CD4-positive, alpha-beta T cell (primary cell): ENCODE results near the gene ARHGEF4. TPM values are rescaled to one million over a fixed set of nuclear protein-coding genes. Genes with fewer than 3 reads are reported as not detected.
A peak's percentile ranks its signal among the peaks of the same experiment; 100 is the strongest.

ENCODE experiments used
- ATAC-seq: fragments of 200-7000 bp; cut with Tn5 transposase; one replicate; pipeline ENCODE4 v1.10.0; 2022; ENCODE audit warnings: mild to moderate bottlenecking; ENCODE audit not compliant: poor library complexity
- CTCF ChIA-PET: fragments of 350-600 bp; sonication (Branson Sonifier 250); formaldehyde crosslinking; loops from one replicate; lab custom pipeline; 2021; ENCODE audit warnings: antibody characterized with exemption, inconsistent platforms; lab: Charles Lee
- POLR2A ChIA-PET: fragments of 350-600 bp; sonication (Branson Sonifier 250); formaldehyde crosslinking; loops from one replicate; lab custom pipeline; 2021; ENCODE audit warnings: antibody characterized with exemption, inconsistent platforms; lab: Charles Lee
- DNase-seq, 14 experiments: peaks; one replicate each; pipeline ENCODE4 v3.0.0-alpha.2; 2013 to 2020; ENCODE audit warnings: mixed read lengths in 2 of 14
- H3K27ac ChIP-seq, 2 donors: one replicate each; pipeline versions ENCODE4 v1.5.1 to v1.7.0; 2013; ENCODE audit warnings: low read length in 2 of 2, low read depth in 1 of 2, mild to moderate bottlenecking in 1 of 2
- H3K27me3 ChIP-seq, 2 experiments: 1 replicate in 1 of 2; 2 replicates in 1 of 2; pipeline versions ENCODE4 v1.6.1 to v1.7.0; 2013; ENCODE audit warnings: low read length in 2 of 2, control low read depth in 1 of 2, mild to moderate bottlenecking in 1 of 2, moderate library complexity in 1 of 2; ENCODE audit not compliant: insufficient read depth in 2 of 2, control insufficient read depth in 1 of 2
- H3K36me3 ChIP-seq: one replicate; pipeline ENCODE4 v1.6.1; 2013; ENCODE audit warnings: low read length, control low read depth; ENCODE audit not compliant: insufficient read depth
- H3K4me1 ChIP-seq: one replicate; pipeline ENCODE4 v1.6.1; 2013; ENCODE audit warnings: low read length, control low read depth; ENCODE audit not compliant: insufficient read depth
- H3K4me3 ChIP-seq: one replicate; pipeline ENCODE4 v1.5.1; 2013; ENCODE audit warnings: mild to moderate bottlenecking, low read length, moderate library complexity
- H3K9me3 ChIP-seq, 2 experiments: 1 replicate in 1 of 2; 2 replicates in 1 of 2; pipeline versions ENCODE4 v1.6.1 to v1.7.0; 2013; ENCODE audit warnings: low read length in 2 of 2, mild to moderate bottlenecking in 2 of 2, control low read depth in 1 of 2, moderate library complexity in 1 of 2; ENCODE audit not compliant: control insufficient read depth in 1 of 2, insufficient read depth in 1 of 2
- H3K27ac Mint-ChIP-seq: one replicate; pipeline ENCODE4 v1.8.0; 2020; ENCODE audit warnings: mixed read lengths
- H3K27me3 Mint-ChIP-seq: one replicate; pipeline ENCODE4 v1.8.0; 2021; ENCODE audit warnings: mixed read lengths
- H3K36me3 Mint-ChIP-seq: one replicate; pipeline ENCODE4 v1.8.0; 2021; ENCODE audit warnings: low read depth, mixed read lengths
- H3K4me1 Mint-ChIP-seq: one replicate; pipeline ENCODE4 v1.8.0; 2021; ENCODE audit warnings: low read depth, mixed read lengths
- H3K4me3 Mint-ChIP-seq: one replicate; pipeline ENCODE4 v1.8.0; 2020; ENCODE audit warnings: mild to moderate bottlenecking, mixed read lengths
- H3K9me3 Mint-ChIP-seq: one replicate; pipeline ENCODE4 v1.8.0; 2020; ENCODE audit warnings: mixed read lengths
- intact Hi-C, 2 experiments: fragments of 100-400 bp; cut with DNase I in 1 of 2; cut with micrococcal nuclease in 1 of 2; formaldehyde crosslinking; loops; one replicate each; pipeline versions ENCODE4 v1.15.1 to v1.9.0; 2023 to 2025; cut with DNase I, micrococcal nuclease
- total RNA-seq, 174 experiments: library from RNA in 2 of 174; stranded (reverse) in 2 of 174; gene quantifications; one replicate each; pipeline ENCODE4 v1.2.3 and lab custom pipeline; 2021 to 2026
- TF ChIP-seq, protein P1 (sequence below): fragments of 200-600 bp; IDR thresholded peaks from one replicate; pipeline ENCODE4 v1.8.0; 2022; ENCODE audit warnings: antibody characterized with exemption, mild to moderate bottlenecking

ARHGEF4 gene
- total RNA-seq, 2 experiments from 2014 or later: 3.6 to 4.1 TPM

DNA sequence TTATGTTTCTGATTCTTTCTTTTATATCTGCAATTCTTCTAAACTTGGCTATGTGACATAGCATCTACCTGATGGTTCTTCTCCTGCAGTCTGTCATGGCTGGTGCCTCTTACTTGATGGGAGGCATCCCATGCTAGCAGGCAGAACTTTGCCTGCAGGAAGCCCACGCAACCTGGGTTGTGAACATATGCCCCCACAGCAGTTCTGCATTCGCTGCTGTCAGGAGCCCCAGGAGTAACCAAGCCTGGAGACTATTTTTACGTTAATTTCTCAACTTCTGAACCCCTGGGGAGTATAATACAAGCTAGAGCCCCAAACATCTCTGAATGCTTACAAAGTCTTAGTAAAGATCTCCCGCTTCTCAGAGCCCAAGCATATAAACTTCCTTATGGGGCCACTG, 244.5 kb downstream of the ARHGEF4 start:
- ATAC-seq (no peak), DNase-seq (no peak)
- TF ChIP-seq, protein P1, sequence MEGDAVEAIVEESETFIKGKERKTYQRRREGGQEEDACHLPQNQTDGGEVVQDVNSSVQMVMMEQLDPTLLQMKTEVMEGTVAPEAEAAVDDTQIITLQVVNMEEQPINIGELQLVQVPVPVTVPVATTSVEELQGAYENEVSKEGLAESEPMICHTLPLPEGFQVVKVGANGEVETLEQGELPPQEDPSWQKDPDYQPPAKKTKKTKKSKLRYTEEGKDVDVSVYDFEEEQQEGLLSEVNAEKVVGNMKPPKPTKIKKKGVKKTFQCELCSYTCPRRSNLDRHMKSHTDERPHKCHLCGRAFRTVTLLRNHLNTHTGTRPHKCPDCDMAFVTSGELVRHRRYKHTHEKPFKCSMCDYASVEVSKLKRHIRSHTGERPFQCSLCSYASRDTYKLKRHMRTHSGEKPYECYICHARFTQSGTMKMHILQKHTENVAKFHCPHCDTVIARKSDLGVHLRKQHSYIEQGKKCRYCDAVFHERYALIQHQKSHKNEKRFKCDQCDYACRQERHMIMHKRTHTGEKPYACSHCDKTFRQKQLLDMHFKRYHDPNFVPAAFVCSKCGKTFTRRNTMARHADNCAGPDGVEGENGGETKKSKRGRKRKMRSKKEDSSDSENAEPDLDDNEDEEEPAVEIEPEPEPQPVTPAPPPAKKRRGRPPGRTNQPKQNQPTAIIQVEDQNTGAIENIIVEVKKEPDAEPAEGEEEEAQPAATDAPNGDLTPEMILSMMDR: no peak
- Mint-ChIP-seq H3K4me1 (peaks cover 60% of the 10 kb centered on the region), H3K9me3 (no peaks in the 10 kb centered on the region), H3K27ac (no peak overlapping the region), H3K27me3 (no peaks in the 10 kb centered on the region), H3K36me3 (peaks cover 84% of the 10 kb centered on the region), H3K4me3 (no peak overlapping the region)
- H3K27ac ChIP-seq: no peak overlapping the region
- H3K36me3 ChIP-seq: peaks cover 66% of the 10 kb centered on the region
- ChIA-PET POLR2A (interaction anchor here (2.0 kb wide), 1 partner anchor 12 kb away, joined by 6 read pairs; the partner anchor contains the start of gene FAM168B), CTCF (interaction anchor here (1.1 kb wide), 1 partner anchor 24 kb away, joined by 3 read pairs; the partner anchor contains the start of gene PLEKHB2)
- no peak overlapping the region for H3K4me3 ChIP-seq
- no peaks in the 10 kb centered on the region for H3K9me3 ChIP-seq
- no peaks in the 10 kb centered on the region for H3K27me3 ChIP-seq
- intact Hi-C loops: no loop called here
- H3K4me1 ChIP-seq: peaks cover 10% of the 10 kb centered on the region

DNA sequence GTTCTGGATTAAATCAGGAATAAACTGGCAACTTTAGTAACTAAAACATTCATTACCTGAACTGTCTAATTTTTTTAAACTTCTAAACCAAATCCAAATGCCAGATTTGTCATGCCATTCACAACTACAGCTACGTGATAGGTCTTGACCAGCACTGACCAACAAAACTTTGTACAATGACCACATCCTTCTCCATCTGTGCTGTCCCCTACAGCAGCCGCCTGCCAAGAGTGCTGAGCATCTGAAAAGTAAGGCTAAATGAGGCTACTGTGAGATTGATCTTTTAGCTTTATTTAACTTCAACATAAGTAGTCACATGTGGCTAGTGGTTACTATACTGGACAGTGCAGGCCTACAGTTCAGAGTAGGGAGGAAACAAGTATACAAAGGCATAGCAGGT, 248.9 kb downstream of the ARHGEF4 start:
- H3K4me1 Mint-ChIP-seq: peaks cover 65% of the 10 kb centered on the region

GRCh38 chr2:131092458-131093005, 255.8 kb downstream of the ARHGEF4 start:
- POLR2A ChIA-PET: interaction anchor here (0.7 to 5.1 kb wide), 15 partner anchors 8 to 750 kb away, joined by 3 to 83 read pairs (median 7); partner anchors contain the start of genes GPR148, IMP4 and PLEKHB2
- no peak for ATAC-seq
- H3K9me3 Mint-ChIP-seq: no peaks in the 10 kb centered on the region

More for the DNA sequence above, 248.9 kb downstream of the ARHGEF4 start:
- POLR2A ChIA-PET: interaction anchor here (1.8 kb wide), 1 partner anchor 7 kb away, joined by 7 read pairs; the partner anchor contains the start of gene FAM168B
- ATAC-seq (no peak), DNase-seq (no peak)
- H3K4me3 Mint-ChIP-seq: no peak overlapping the region
- no peaks in the 10 kb centered on the region for H3K9me3 ChIP-seq
- no peaks in the 10 kb centered on the region for H3K9me3 Mint-ChIP-seq
- H3K36me3 Mint-ChIP-seq: peaks cover 83% of the 10 kb centered on the region
- H3K4me3 ChIP-seq: no peak overlapping the region
- CTCF ChIA-PET: no interaction called here
- peak overlapping the region; percentile 24 for H3K27ac Mint-ChIP-seq
- H3K4me1 ChIP-seq: peaks cover 8% of the 10 kb centered on the region
- no peaks in the 10 kb centered on the region for H3K27me3 Mint-ChIP-seq
- H3K27me3 ChIP-seq: no peaks in the 10 kb centered on the region
- TF ChIP-seq, protein P1: no peak
- intact Hi-C loops: no loop called here
- peaks cover 48% of the 10 kb centered on the region for H3K36me3 ChIP-seq
- H3K27ac ChIP-seq: no peak overlapping the region

More at GRCh38 chr2:131092458-131093005, 255.8 kb downstream of the ARHGEF4 start:
- intact Hi-C loops: loop anchor here (1.0 to 5.0 kb wide), 4 partner anchors 12 to 910 kb away; partner anchors contain the start of genes GPR148 (in 1 of the 2), MZT2A (in 1 of the 2), MZT2B (in 1 of the 2) and SMPD4 (in 1 of the 2)
- peak in 2 of 14 experiments; percentile 10 to 17 for DNase-seq
- H3K4me3 Mint-ChIP-seq: peak overlapping the region; percentile 91
- no peaks in the 10 kb centered on the region for H3K27me3 Mint-ChIP-seq
- peak overlapping the region; percentile 46 to 55 for H3K27ac ChIP-seq
- peaks cover 38% of the 10 kb centered on the region for H3K4me1 Mint-ChIP-seq
- no peaks in the 10 kb centered on the region for H3K9me3 ChIP-seq
- TF ChIP-seq, protein P1: no peak
- H3K4me3 ChIP-seq: peak overlapping the region; percentile 82
- peak overlapping the region; percentile 93 for H3K27ac Mint-ChIP-seq
- peaks cover 42% of the 10 kb centered on the region for H3K36me3 Mint-ChIP-seq
- CTCF ChIA-PET: interaction anchor here (1.6 to 1.9 kb wide), 2 partner anchors 12 to 61 kb away, joined by 7 to 8 read pairs; partner anchors contain the start of gene PLEKHB2
- no peaks in the 10 kb centered on the region for H3K27me3 ChIP-seq
- H3K4me1 ChIP-seq: peaks cover 26% of the 10 kb centered on the region
- H3K36me3 ChIP-seq: peaks cover 17% of the 10 kb centered on the region
